ENCODE measurements around the gene GPRC5A.

GPRC5A gene

DNA sequence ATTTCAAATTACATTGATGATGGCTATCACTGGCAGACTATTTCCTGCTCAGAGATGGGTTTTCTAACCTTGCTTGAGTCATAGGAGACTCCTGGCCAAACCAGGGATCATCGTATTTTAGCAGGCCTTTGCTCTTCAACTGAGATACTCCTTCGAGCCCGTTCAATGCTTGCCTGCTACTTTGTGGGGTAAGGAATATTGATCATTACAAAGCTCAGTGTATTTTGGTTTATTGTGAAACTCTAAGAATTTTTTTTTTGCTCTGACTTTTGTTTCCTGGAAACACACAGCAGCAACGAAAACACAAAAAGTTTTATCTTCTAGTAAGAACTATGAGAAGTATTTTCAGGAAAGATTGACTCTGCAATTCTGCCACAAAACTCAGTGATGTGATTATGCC is 56.5 kb downstream of the GPRC5A start:
- DNase-seq = no peak
- H3K36me3 ChIP-seq = no peaks in the 10 kb centered on the region
- no peak overlapping the region for H3K27ac ChIP-seq
- TF ChIP-seq, protein P1, sequence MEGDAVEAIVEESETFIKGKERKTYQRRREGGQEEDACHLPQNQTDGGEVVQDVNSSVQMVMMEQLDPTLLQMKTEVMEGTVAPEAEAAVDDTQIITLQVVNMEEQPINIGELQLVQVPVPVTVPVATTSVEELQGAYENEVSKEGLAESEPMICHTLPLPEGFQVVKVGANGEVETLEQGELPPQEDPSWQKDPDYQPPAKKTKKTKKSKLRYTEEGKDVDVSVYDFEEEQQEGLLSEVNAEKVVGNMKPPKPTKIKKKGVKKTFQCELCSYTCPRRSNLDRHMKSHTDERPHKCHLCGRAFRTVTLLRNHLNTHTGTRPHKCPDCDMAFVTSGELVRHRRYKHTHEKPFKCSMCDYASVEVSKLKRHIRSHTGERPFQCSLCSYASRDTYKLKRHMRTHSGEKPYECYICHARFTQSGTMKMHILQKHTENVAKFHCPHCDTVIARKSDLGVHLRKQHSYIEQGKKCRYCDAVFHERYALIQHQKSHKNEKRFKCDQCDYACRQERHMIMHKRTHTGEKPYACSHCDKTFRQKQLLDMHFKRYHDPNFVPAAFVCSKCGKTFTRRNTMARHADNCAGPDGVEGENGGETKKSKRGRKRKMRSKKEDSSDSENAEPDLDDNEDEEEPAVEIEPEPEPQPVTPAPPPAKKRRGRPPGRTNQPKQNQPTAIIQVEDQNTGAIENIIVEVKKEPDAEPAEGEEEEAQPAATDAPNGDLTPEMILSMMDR (IDR thresholded peaks at IDR 0.05) = no peak
- peaks cover 0 to 6% (median 0%) of the 10 kb centered on the region in 4 donors for H3K4me1 ChIP-seq
- intact Hi-C loops (cut with DNase I; ENCODE audit: low total_unique reads) = no loop called here
- H3K9me3 ChIP-seq = no peaks in the 10 kb centered on the region
- no peaks in the 10 kb centered on the region for H3K27me3 ChIP-seq
- H3K4me3 ChIP-seq = no peak overlapping the region

DNA sequence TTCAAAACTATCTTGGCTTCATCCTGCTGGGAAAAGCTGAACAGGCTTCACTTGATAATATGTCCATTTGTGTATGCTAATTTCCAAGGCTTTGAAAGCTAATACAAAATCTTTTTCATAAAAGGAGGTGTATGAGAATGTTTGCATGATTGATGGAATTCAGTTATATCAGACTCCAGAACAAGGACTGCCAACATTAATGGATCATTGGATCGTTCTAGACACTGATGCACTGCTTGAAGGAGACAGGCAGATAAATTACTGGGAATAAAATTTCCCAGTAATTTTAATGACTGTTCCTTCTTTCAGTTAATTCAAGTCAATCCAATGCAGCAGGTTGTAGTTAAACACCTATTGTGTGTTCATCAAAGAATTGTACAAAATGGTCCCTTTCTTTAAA is 60.1 kb downstream of the GPRC5A start:
- no peak for DNase-seq
- TF ChIP-seq, protein P1 (IDR thresholded peaks at IDR 0.05) = no peak
- no peaks in the 10 kb centered on the region for H3K4me1 ChIP-seq
- no peaks in the 10 kb centered on the region for H3K27me3 ChIP-seq
- intact Hi-C loops (cut with DNase I; ENCODE audit: low total_unique reads) = no loop called here
- H3K4me3 ChIP-seq = no peak overlapping the region
- H3K27ac ChIP-seq = no peak overlapping the region
- no peaks in the 10 kb centered on the region for H3K9me3 ChIP-seq
- no peaks in the 10 kb centered on the region for H3K36me3 ChIP-seq

DNA sequence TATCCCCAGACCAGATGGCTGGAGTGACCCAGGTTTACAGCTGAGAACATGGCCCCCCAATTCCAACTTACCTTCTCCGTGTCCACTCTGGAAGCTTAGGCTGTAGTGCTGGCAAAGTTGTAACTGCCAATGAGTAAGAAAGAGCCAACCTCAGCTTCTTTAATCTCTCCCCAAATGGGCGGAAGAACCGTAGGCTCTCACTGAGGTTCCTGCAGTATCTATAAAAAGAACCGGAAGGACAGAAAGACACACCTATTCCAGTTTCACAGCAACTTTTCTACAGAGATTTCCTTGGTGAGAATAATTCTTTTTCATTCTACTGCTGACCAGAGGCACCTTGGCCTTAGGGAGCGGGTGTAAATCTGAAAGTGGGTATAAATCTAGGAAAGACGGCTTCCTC is 60.7 kb downstream of the GPRC5A start, which contains the start of gene GPRC5D:
TSS of gene GPRC5D (minus strand) at position 135 of the 400 bp plus-strand sequence. CDS start 1,786 bp downstream, outside the sequence.
- TF ChIP-seq, protein P1 (IDR thresholded peaks at IDR 0.05) = no peak
- intact Hi-C loops (cut with DNase I; ENCODE audit: low total_unique reads) = no loop called here
- H3K36me3 ChIP-seq = no peaks in the 10 kb centered on the region
- no peaks in the 10 kb centered on the region for H3K27me3 ChIP-seq
- no peak within 1 kb of the TSS for H3K27ac ChIP-seq
- H3K4me1 ChIP-seq = no peaks in the 10 kb centered on the region
- H3K4me3 ChIP-seq = no peak within 1 kb of the TSS
- H3K9me3 ChIP-seq = no peaks in the 10 kb centered on the region
- DNase-seq = no peak

DNA sequence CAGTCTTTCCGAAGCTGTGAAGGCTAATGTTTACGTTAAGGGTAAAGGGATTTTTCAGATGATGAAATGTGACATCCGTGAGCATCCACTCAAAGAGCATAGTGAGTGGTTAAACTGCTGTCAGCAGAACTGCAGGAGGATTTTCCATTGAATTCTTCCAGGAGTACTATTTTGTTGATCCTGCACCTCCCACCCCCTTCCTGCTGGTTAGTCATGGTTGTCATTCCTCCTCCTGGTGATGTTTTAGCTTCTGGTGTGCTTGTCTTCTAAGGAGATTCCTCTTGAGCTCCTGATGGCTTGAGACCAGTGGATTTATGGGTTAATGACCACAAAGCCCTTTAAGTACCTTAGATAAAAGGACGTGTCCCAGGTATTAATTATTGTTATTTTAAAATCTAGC is 63.0 kb downstream of the GPRC5A start:
- intact Hi-C loops (cut with DNase I; ENCODE audit: low total_unique reads) = no loop called here
- H3K4me1 ChIP-seq = no peaks in the 10 kb centered on the region
- H3K27ac ChIP-seq = no peak overlapping the region
- H3K4me3 ChIP-seq = no peak overlapping the region
- TF ChIP-seq, protein P1 (IDR thresholded peaks at IDR 0.05) = no peak
- no peaks in the 10 kb centered on the region for H3K27me3 ChIP-seq
- no peaks in the 10 kb centered on the region for H3K9me3 ChIP-seq
- no peak for DNase-seq
- no peaks in the 10 kb centered on the region for H3K36me3 ChIP-seq

DNA sequence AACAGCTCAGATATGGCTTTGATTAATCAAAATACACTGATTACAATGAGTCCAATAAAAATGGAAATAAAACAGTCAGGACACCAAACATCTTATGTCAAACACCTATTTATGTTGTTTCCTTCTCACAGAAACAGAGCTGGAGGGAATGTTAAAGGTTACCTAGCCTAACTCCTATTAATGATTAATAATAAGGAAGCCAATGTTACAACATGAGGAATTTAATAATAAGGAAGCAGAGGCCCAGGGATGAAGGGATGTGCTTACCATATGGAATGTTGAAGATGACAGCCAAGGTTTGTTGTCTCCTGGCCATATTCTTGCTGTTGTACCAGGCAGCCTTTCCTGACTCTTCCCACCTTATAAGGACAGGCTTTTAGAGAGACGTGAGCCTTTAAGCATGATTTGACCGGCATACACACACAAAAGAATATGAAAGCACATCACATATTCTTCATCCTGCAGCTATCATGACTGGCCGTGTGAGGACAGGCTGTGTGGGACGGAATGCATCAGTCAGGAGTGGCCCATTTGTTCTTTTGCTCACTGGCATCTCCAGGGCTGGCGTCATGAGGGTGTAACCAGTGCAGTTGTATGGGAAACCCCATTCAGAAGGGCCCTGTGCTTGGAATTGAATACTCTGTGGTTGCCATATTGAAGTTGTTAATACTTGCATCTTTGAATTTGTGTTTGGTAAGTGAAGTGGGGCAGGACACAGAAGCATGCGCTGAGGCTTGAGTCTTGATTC is 63.7 kb downstream of the GPRC5A start:
- Histone ChIP-seq H3K4me3 (no peak overlapping the region), H3K36me3 (no peaks in the 10 kb centered on the region), H3K27me3 (no peaks in the 10 kb centered on the region), H3K9me3 (no peaks in the 10 kb centered on the region), H3K4me1 (no peaks in the 10 kb centered on the region), H3K27ac (no peak overlapping the region)
- no peak for DNase-seq
- TF ChIP-seq, protein P1 (IDR thresholded peaks at IDR 0.05) = no peak
- intact Hi-C loops (cut with DNase I; ENCODE audit: low total_unique reads) = no loop called here

All from tibial artery (tissue), 4 donors.